Tibial nerve (tissue), 4 donors: ENCODE measurements around the gene KPNA6.

Source experiments
- CTCF ChIP-seq, 5 experiments: fragments of 200-600 bp in 3 of 5; fragments of 450-650 bp in 2 of 5; sonication (generic) in 3 of 5; IDR thresholded peaks; one replicate each; pipeline ENCODE4 v1.5.1; 2016 to 2019; ENCODE audit warnings: antibody characterized with exemption in 5 of 5, mild to moderate bottlenecking in 3 of 5, moderate library complexity in 2 of 5
- EP300 ChIP-seq, 2 donors: sonication (generic); formaldehyde crosslinking; IDR thresholded peaks; one replicate each; pipeline ENCODE4 v1.6.1; 2017; ENCODE audit warnings: antibody characterized with exemption in 2 of 2, mild to moderate bottlenecking in 1 of 2
- POLR2A ChIP-seq, 2 donors: fragments of 450-650 bp; IDR thresholded peaks; one replicate each; pipeline ENCODE4 v1.6.1; 2017; ENCODE audit warnings: antibody characterized with exemption in 2 of 2, mild to moderate bottlenecking in 2 of 2, moderate library complexity in 2 of 2

DNA sequence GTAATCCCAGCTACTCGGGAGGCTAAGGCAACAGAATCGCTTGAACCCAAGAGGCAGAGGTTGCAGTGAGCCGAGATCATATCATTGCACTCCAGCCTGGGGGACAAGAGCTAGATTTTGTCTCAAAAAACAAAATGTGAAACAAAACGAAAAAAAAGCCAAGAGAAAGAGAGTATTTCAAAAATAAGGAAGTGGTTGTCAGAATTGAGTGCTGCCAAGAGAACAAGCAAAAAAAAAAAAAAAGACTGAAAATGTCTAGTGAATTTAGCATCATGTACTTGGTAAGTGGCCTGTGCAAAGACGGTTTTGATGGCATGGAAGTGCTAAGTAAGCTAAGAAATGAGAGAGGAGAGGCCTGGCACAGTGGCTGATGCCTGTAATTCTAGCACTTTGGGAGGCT, 14.3 kb downstream of the KPNA6 start:
- no peak for TF ChIP-seq CTCF (IDR thresholded peaks at IDR 0.05)
- TF ChIP-seq POLR2A (IDR thresholded peaks at IDR 0.05), result no peak
- no peak for TF ChIP-seq EP300 (IDR thresholded peaks at IDR 0.05)
